HEK293 (cell line): Measurements from ENCODE around the gene UAP1.

Experiments
- CTCF ChIA-PET: fragments of 350-600 bp; formaldehyde crosslinking; extraction: SDS; loops from one replicate; lab custom pipeline; 2021; ENCODE audit warnings: antibody characterized with exemption; lab: Yijun Ruan, JAX
- POLR2A ChIA-PET: fragments of 300-600 bp; formaldehyde crosslinking; extraction: SDS; loops from one replicate; lab custom pipeline; 2020; ENCODE audit warnings: antibody characterized with exemption, inconsistent platforms; lab: Yijun Ruan, JAX
- H3K27ac ChIP-seq: fragments of 200-500 bp; sonication (Bioruptor generic); 2 replicates; pipeline ENCODE4 v1.5.1; 2014; ENCODE audit warnings: low read depth, low read length, control low read depth, inconsistent platforms; ENCODE audit errors: extremely low read depth
- H3K36me3 ChIP-seq, 2 experiments: fragments of 200-500 bp in 1 of 2; sonication (Bioruptor generic) in 1 of 2; 1 replicate in 1 of 2; 2 replicates in 1 of 2; pipeline ENCODE4 v1.5.1; 2014 to 2017; ENCODE audit warnings: inconsistent platforms in 2 of 2, low read length in 2 of 2; ENCODE audit not compliant: control insufficient read depth in 2 of 2, insufficient read depth in 1 of 2
- H3K4me1 ChIP-seq: fragments of 200-500 bp; sonication (Bioruptor generic); 2 replicates; pipeline ENCODE4 v1.5.1; 2014; ENCODE audit warnings: mild to moderate bottlenecking, low read length, inconsistent platforms; ENCODE audit not compliant: control insufficient read depth, insufficient read depth
- H3K4me3 ChIP-seq: 2 replicates; pipeline ENCODE4 v1.5.1; 2011; ENCODE audit warnings: low read depth, mild to moderate bottlenecking, control low read depth, low read length, moderate library complexity
- H3K9me3 ChIP-seq: fragments of 200-500 bp; sonication (Bioruptor generic); 2 replicates; pipeline ENCODE4 v1.5.1; 2014; ENCODE audit warnings: low read depth, low read length, inconsistent platforms; ENCODE audit not compliant: control insufficient read depth, insufficient read depth
- EGR2 ChIP-seq: fragments of 450-650 bp; formaldehyde crosslinking; IDR thresholded peaks from 2 replicates; pipeline ENCODE4 v1.5.1; 2016; ENCODE audit warnings: low read depth, missing biosample characterization, missing genetic modification characterization
- ZNF133 ChIP-seq: fragments of 450-650 bp; formaldehyde crosslinking; IDR thresholded peaks from 2 replicates; pipeline ENCODE4 v1.5.1; 2016; ENCODE audit warnings: missing biosample characterization, missing genetic modification characterization
- ZNF157 ChIP-seq: fragments of 450-650 bp; formaldehyde crosslinking; IDR thresholded peaks from 2 replicates; pipeline ENCODE4 v1.5.1; 2016; ENCODE audit warnings: missing biosample characterization, missing genetic modification characterization
- ZNF223 ChIP-seq: fragments of 450-650 bp; formaldehyde crosslinking; IDR thresholded peaks from 2 replicates; pipeline ENCODE4 v1.5.1; 2016; ENCODE audit warnings: missing biosample characterization, missing genetic modification characterization
- ZNF239 ChIP-seq: fragments of 450-650 bp; formaldehyde crosslinking; IDR thresholded peaks from 2 replicates; pipeline ENCODE4 v1.5.1; 2016; ENCODE audit warnings: missing biosample characterization, missing genetic modification characterization
- ZNF311 ChIP-seq: fragments of 450-650 bp; formaldehyde crosslinking; IDR thresholded peaks from 2 replicates; pipeline ENCODE4 v1.5.1; 2017; ENCODE audit warnings: missing biosample characterization, missing genetic modification characterization, borderline replicate concordance
- ZNF324 ChIP-seq: fragments of 450-650 bp; formaldehyde crosslinking; IDR thresholded peaks from 2 replicates; pipeline ENCODE4 v1.5.1; 2016; ENCODE audit warnings: missing biosample characterization, missing genetic modification characterization
- ZNF394 ChIP-seq: fragments of 450-650 bp; formaldehyde crosslinking; IDR thresholded peaks from 2 replicates; pipeline ENCODE4 v1.5.1; 2016; ENCODE audit warnings: missing biosample characterization, missing genetic modification characterization, mild to moderate bottlenecking, moderate library complexity, borderline replicate concordance
- ZNF624 ChIP-seq: fragments of 450-650 bp; formaldehyde crosslinking; IDR thresholded peaks from 2 replicates; pipeline ENCODE4 v1.5.1; 2017; ENCODE audit warnings: missing biosample characterization, missing genetic modification characterization
- ZNF777 ChIP-seq: fragments of 450-650 bp; formaldehyde crosslinking; IDR thresholded peaks from 2 replicates; pipeline ENCODE4 v1.5.1; 2017; ENCODE audit warnings: missing biosample characterization, missing genetic modification characterization, borderline replicate concordance
- TF ChIP-seq, protein P1 (sequence below): fragments of 450-650 bp; formaldehyde crosslinking; IDR thresholded peaks from 2 replicates; pipeline ENCODE4 v1.5.1; 2016; ENCODE audit warnings: missing biosample characterization, missing genetic modification characterization
- TF ChIP-seq, protein P2 (sequence below): fragments of 450-650 bp; formaldehyde crosslinking; IDR thresholded peaks from 2 replicates; pipeline ENCODE4 v1.5.1; 2016; ENCODE audit warnings: missing biosample characterization, missing genetic modification characterization
- TF ChIP-seq, protein P3 (sequence below): fragments of 450-650 bp; formaldehyde crosslinking; conservative IDR thresholded peaks from 2 replicates; pipeline ENCODE4 v1.5.1; 2016; ENCODE audit warnings: low read depth, missing biosample characterization, missing genetic modification characterization

The UAP1 gene

DNA sequence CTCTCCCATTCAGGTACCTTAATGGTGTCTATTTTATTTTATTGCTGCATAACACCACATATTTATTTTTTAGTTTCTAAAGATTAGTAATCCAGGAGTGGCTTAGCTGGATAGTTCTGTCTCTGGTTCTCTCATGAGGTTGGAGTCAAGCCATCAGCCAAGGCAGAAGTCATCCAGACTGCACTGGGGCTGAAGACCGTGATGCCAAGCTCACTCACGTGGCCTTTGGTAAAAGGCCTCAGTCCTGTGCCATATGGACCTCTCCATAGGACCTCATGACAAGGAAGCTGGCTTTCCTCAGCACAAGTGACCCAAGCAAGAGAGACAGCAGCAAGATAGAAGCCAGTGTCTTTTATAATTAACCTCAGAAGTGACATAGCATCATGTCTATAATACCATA, 47.8 kb downstream of the UAP1 start (continued):
- TF ChIP-seq, protein P1, sequence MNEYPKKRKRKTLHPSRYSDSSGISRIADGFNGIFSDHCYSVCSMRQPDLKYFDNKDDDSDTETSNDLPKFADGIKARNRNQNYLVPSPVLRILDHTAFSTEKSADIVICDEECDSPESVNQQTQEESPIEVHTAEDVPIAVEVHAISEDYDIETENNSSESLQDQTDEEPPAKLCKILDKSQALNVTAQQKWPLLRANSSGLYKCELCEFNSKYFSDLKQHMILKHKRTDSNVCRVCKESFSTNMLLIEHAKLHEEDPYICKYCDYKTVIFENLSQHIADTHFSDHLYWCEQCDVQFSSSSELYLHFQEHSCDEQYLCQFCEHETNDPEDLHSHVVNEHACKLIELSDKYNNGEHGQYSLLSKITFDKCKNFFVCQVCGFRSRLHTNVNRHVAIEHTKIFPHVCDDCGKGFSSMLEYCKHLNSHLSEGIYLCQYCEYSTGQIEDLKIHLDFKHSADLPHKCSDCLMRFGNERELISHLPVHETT (tag by site-specific recombination) = no peak

- Histone ChIP-seq H3K4me3 (no peak overlapping the region), H3K4me1 (no peaks in the 10 kb centered on the region), H3K36me3 (peaks cover 0 to 2% of the 10 kb centered on the region in 2 experiments; a peak in 2 of 3 replicates), H3K9me3 (no peaks in the 10 kb centered on the region), H3K27ac (no peak overlapping the region)
- TF ChIP-seq ZNF239 (tag by site-specific recombination) = no peak
- no peak for TF ChIP-seq ZNF311 (tag by site-specific recombination)
- no peak for TF ChIP-seq ZNF777 (tag by site-specific recombination)
- TF ChIP-seq ZNF223 = no peak
- no peak for TF ChIP-seq EGR2 (tag by site-specific recombination)
- TF ChIP-seq ZNF624 = no peak
- TF ChIP-seq ZNF394 (tag by site-specific recombination) = no peak
- no peak for TF ChIP-seq ZNF324
- TF ChIP-seq ZNF157 (tag by site-specific recombination) = no peak
- TF ChIP-seq, protein P2, sequence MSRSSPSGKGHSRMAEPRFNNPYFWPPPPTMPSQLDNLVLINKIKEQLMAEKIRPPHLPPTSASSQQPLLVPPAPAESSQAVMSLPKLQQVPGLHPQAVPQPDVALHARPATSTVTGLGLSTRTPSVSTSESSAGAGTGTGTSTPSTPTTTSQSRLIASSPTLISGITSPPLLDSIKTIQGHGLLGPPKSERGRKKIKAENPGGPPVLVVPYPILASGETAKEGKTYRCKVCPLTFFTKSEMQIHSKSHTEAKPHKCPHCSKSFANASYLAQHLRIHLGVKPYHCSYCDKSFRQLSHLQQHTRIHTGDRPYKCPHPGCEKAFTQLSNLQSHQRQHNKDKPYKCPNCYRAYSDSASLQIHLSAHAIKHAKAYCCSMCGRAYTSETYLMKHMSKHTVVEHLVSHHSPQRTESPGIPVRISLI = no peak
- ChIA-PET POLR2A (no interaction called here), CTCF (interaction anchor here (0.6 to 3.0 kb wide), 33 partner anchors 8 to 678 kb away, joined by 3 to 29 read pairs (median 3); partner anchors contain the start of gene DDR2)
These were observed 51.3 kb downstream of the UAP1 start for GRCh38 chr1:162612606-162613400.

DNA sequence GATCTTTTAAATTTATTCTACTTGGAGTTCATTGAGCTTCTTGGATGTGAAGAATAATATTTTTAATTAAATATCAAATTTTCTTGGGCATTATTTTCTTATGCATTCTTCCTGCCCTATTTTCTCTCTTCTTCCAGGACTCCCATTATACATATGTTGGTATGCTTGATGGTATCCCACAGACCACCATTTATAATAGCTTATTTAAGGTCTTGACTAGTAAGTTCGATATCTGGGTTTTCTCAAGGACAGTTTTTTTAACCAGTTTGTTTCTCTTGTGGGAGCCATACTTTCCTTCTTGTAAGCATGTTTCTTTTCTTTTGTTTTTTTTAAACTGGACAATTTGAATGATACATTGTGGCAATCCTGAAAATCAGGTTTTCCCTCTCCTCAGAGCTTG, 55.3 kb downstream of the UAP1 start:
- no peaks in the 10 kb centered on the region for H3K4me1 ChIP-seq
- H3K27ac ChIP-seq = no peak overlapping the region
- no peaks in the 10 kb centered on the region for H3K36me3 ChIP-seq
- H3K9me3 ChIP-seq = no peaks in the 10 kb centered on the region
- no peak overlapping the region for H3K4me3 ChIP-seq
- POLR2A ChIA-PET = no interaction called here
- TF ChIP-seq, protein P3, sequence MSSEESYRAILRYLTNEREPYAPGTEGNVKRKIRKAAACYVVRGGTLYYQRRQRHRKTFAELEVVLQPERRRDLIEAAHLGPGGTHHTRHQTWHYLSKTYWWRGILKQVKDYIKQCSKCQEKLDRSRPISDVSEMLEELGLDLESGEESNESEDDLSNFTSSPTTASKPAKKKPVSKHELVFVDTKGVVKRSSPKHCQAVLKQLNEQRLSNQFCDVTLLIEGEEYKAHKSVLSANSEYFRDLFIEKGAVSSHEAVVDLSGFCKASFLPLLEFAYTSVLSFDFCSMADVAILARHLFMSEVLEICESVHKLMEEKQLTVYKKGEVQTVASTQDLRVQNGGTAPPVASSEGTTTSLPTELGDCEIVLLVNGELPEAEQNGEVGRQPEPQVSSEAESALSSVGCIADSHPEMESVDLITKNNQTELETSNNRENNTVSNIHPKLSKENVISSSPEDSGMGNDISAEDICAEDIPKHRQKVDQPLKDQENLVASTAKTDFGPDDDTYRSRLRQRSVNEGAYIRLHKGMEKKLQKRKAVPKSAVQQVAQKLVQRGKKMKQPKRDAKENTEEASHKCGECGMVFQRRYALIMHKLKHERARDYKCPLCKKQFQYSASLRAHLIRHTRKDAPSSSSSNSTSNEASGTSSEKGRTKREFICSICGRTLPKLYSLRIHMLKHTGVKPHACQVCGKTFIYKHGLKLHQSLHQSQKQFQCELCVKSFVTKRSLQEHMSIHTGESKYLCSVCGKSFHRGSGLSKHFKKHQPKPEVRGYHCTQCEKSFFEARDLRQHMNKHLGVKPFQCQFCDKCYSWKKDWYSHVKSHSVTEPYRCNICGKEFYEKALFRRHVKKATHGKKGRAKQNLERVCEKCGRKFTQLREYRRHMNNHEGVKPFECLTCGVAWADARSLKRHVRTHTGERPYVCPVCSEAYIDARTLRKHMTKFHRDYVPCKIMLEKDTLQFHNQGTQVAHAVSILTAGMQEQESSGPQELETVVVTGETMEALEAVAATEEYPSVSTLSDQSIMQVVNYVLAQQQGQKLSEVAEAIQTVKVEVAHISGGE (tag by site-specific recombination) = no peak
- TF ChIP-seq ZNF133 (tag by site-specific recombination) = peak; percentile 93
- TF ChIP-seq, all 188 proteins: peak for 1
- CTCF ChIA-PET = interaction anchor here (0.5 to 1.0 kb wide), 4 partner anchors 13 to 552 kb away, joined by 3 to 5 read pairs (median 3); no protein-coding TSS in a partner anchor
